Fibroblast of the conjunctiva (primary cell): Measurements from ENCODE around the gene FAM114A2.
"Not testable (repeated sequence)": the region's sequence is repeated elsewhere in the genome, so short reads cannot be mapped to it uniquely, and the experiment has no call there.

Experiments used
- DNase-seq: peaks from one replicate; pipeline ENCODE4 v3.0.0-alpha.2; 2010; ENCODE audit warnings: low read depth

FAM114A2 gene

DNA sequence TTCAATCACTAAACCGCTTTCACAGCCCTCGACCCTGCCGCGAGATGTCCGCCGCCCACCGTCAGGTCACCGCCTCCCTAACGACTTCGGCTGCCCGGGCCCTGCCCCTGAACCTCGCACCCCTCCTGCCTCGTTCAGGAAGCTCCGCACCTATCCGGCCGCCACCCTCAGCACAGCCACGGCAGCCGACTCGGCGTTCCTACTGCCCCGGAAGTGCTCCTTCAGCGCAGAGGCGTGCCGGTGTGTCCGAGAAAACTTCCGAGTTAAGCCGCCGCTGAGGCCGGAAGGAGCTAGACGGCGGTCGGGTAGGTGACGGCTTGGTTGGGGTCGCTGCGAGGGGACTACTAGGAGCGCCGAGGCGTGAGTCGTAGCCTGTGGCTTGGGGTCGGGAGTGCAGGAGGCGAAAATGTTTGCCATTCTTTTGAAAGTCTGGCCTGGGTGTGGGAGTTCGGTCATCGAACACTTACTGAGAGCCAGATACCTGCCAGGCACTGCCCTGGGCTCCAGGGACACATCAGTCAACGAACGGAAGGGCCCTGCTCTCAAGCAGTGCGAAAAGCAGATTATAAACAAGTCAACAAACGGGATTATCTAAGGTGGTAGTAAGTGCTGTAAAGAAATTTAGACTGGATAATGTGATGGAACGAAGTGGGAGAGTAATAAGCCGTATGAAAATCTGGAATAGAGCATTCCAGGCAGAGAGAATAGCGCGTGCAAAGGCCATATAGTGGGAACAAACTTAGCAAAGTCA, at the start of gene FAM114A2, which contains the start of gene MFAP3:
Gene FAM114A2 (minus strand): TSS at position 204 of the 751 bp plus-strand sequence. CDS start 3,957 bp downstream, outside the sequence.
Gene MFAP3 (plus strand): TSS at position 261 of the 751 bp plus-strand sequence. CDS start 10,756 bp downstream, outside the sequence.
- DNase-seq = peak; percentile 53

DNA sequence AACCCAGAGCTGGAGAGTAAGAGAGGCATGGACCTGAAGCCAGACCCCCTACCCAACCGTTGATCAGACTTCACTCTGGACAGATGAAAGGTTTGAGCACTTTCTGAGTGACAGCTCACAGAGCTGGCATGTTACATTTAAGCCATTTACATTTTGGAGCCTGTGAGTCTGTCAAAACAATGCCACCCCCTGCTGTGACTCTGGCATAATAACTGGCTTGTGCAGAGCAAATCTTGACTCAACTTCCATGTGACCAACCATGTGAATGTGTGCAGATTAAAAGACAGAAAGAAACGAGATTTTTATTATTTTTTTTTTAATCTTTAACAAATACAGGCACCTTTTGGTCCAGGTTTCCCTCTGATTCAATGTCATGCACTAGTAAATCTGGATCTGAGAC, 48.5 kb upstream of the FAM114A2 start:
- peak; percentile 12 for DNase-seq

DNA sequence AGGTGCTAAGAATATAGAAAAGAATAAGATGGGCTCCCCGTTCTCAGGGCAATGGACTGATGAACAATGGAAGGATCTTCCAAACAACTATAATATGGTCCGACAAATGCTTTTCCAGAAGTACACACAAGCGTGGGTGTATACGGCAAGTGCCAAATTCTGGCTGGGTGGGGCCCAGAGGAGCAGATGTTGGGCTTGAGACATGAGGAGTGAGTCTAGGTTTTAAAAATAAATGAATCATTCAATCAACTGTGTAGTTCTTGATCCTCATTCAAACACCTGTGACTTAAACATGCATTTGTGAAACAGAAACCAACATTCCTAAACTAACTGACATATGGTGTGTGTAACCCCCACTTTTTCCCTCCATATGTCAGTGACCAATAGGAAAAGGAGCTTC, 47.9 kb upstream of the FAM114A2 start:
- no peak for DNase-seq

DNA sequence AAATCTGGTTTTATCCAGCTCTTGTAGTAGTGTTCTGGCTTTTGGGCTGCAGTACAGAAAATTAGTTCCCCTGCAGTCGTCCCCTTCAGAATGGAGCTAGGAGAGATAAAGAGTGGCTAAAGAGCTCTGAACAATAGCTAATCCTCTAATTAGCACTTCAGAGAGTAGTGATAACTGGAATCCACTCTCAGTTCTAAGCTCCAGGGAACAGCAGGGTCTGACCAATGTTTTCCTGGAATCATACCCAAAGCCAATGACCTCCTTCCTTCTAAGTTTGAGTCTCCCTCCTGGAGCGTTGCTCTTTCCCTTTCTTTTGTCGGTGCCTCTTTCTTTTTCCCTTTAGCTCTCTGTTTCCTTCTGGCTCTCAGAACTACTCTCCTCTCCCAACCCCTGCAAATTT, 47.4 kb upstream of the FAM114A2 start:
- no peak for DNase-seq

DNA sequence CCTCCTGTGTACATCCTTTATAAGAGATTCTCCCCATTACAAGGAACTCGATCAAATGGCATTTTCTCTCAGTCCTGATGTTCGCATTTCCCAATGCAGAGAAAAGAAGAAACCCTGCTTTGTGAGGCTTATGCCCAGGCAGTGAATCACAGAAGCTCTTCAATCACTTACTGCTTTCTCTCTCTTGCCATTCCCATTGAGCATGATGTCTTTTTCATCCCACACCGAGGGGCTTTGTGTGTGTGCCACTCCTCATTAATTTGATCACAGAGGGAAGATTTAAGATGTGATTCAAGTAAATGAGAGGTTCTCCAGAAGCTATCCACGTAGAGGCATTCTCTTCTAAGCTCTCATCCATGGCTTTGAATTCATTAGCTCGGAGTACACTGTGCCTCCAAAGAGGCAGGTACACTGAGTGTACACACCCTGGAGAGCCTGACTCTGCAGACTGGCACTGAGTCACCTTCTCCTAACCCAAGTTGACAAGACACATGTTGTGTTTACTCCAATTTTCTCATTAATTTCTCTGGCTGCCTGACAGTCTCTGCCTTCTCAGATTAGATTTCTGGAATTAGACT, 45.4 kb upstream of the FAM114A2 start:
- no peak for DNase-seq

DNA sequence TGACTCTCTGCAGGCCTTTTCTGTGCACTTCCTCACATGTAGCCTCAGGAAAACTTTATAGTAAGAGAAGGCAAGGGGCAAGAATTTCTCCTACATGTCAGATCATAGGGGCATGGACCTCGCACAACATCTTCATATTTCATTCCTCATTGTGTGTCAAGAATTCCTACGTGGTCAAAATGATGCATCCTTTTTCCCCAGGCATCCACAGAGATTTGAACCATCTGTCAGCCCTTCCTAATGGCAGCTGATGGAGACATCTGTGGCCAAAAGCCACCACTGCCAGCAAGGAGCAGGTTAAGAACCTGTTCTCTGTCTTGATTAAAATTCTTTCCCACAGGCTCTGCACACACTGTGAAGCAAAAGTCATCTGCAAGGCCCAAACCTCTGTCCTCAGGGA, 42.5 kb upstream of the FAM114A2 start:
- no peak for DNase-seq

DNA sequence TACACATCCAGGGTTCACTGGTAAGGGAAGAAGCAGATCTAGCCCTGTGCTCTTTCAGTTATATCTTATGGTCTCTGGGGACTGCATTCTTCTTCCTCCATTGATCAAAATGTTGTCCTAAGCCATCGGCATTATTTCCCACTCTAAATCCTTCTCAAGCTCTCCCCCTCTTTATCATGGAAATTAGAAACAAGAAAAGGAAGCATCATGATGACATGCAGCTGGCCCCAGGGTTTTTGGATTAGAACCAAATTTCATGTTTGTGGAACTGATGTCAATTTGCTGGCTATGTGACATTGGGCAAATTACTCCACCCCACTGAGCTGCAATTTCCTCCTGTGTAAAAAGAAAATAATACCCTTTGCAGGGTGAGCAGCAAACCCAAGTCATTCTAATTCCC, 39.6 kb upstream of the FAM114A2 start:
- DNase-seq = no peak

DNA sequence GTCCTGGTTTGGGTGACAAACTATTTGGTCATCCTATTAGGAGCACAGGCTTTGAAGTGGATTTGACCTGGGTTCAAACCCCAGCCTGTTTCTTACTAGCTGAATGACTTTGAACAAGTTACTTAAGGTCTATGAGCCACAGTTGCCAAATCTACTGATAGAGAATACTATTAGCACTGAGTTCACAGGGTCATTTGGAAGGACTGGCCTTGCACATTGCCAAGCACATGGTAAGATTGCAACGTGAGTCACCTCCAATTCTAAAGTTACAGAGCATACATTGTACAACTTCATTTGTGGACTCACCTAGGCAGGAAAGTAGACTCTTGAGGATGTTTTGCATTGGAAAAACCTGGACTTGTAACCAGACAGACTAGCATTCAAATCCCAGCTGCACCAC, 39.0 kb upstream of the FAM114A2 start:
- no peak for DNase-seq

DNA sequence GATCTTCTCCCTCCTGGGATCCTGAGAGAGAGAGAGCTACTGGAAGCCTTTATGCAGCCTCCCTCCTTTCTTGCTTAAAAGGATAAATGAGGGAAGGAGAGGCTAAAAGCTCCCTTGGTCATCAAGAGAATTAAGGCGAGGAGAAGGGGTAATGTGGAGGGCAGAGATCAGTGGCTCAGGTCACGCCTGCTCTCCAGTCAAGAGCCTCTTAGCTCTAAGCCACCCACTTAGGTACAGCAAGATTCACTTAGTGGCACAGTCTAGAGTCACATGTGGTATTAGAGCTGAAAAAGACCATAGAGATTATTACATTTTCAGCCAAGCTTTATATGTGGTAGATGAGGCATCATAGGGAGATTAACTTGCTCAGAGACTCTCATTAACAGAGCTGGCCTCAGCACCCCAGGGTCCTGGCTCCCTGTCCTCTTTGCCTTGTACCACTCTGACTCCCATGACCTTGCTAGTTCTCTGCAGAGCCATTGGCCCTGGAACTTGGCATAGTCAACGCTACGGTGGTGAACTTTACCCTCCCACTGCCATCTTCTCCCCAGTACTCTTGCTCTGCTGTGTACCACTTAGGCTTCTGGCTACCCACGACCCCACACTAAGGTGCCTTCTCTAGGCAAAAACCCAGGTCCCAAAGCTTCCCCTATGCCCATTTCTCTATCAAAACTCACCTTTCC, 37.7 kb upstream of the FAM114A2 start:
- no peak for DNase-seq

DNA sequence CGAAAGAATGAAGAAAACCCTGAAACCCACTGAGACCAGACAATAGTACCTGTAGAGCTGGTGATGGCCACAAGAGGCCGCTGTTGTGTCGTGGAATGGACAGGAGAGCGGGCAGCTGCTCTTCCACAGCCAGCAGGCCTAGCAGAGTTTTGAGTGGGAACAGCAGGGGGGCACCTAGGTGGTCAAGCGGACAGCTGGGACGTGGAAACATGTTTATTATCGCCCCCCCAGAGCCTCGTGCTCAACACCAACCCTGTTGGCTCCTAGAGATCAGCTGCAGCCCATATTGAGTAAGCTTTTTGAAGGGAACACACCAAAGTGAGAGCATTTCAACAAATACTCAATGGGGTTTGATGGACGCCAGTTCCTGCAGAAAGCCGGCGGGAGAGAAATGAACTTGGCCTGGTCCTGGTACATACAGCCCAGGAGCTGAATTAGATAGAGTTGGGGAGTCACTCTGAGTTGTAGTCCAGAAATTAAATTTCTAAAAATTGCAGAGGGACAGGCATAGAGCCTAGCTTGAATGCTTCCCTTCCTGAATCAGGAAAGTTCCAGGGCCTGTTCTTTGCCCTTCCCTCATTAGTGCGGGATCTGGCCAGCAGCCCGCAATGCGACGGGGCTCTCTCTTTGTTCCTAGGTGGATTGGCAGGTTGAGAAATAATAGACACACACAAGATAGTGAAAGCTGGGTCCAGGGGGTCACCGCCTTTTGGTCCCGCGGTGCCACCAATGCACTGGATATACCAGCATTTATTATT, 33.9 kb upstream of the FAM114A2 start:
- DNase-seq = peak; percentile 52

DNA sequence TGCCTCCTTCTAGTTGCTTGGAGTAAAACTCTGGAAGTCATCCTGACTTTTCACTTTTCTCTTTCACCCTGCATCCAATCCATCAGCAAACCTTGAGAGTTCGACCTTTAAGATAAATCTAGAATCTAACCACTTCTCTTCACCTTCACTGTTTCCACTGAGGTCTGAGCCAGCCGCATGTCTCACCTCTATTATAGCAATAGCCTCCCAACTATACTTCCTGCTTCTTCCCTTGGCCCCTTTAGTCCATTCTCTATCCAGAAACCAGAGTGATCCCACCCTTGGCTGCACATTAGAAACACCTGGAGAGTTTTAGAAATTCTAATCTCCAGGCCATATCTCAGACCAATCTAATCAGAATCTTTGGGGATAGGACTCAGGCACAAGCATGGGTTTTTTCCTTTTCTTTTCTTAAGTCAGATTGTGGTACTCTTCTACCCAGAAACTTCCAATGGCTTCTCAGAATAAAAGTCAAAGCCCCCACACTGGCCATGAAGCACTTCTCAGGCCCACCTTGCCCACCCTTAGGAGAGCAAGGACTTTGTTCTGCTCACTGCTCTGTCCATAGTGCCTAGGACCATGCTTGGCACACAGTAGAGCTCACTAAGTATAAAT, 33.2 kb upstream of the FAM114A2 start:
- no peak for DNase-seq

DNA sequence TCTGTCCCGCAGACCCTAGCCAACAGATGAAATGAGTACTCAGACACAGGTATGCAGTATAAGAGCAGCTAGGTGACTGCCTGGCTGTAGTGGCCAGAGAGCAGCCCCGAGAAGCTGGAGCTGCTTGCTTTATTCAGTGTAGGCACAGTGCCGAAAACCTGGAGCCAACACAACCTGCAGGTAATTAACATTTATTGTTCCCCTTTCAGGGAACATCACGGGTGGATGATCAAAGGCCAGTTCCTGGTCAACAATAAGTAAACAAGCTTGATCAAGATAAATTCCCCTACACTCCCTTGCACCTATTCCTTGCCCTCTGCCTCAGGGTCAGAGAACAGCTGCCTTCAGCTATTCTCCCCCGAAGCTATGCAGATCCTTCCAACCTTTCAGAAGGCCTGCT, 31.1 kb upstream of the FAM114A2 start:
- DNase-seq = not testable (repeated sequence)

DNA sequence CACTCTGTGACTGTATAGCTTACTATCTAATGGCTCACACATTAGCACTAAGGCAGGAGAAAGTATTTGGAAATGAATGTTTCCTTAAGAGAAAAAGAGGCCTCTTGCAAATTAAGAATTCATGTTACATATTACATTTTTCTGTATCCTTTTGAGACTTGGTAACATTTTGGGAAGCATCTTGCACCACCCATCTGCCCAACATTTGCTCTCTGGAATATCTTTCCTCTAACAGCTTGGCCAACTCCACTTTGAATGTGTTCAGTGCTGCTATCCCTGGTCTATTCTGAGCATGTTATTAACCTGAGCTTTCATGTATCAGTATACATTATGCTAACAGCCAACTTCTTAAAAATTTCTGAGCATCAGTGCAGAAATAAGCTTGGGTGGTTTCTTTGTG, 27.3 kb upstream of the FAM114A2 start:
- no peak for DNase-seq

DNA sequence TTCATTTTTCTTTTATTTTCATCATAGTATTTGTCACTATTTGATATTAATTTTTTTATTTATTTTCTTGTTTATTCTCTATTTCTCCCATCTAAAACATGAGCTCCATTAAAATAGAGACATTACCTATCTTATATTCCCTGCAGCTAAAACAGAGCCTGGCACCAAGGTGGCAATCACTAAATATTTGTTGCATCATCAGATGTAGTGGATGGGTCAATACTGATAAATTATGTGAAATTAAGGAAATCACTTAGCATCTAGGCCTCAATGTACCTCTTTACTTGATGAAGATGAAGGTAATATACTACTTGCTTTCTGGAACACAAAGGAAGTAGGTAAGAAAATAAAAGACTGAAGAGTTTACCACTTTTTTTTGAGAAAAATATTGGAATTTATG, 24.7 kb upstream of the FAM114A2 start:
- no peak for DNase-seq

DNA sequence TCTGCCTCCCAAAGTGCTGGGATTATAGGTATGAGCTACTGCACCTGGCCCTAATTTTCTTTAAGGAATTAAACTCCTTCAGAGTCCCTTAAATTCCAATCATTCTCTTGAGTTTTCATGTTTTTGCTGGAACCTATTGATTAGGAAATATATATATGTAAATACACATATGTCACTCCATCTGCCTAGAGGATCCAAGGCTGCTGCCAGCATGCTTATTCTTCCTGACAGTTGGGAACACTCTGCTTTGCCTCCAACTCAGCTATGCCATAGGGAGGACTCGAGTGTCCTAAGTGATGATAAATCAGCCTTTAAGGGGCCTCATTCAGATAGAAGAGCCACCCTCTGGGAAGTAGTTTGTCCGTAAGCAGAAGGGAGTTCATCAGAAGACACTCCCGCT, 21.9 kb upstream of the FAM114A2 start:
- DNase-seq = no peak

DNA sequence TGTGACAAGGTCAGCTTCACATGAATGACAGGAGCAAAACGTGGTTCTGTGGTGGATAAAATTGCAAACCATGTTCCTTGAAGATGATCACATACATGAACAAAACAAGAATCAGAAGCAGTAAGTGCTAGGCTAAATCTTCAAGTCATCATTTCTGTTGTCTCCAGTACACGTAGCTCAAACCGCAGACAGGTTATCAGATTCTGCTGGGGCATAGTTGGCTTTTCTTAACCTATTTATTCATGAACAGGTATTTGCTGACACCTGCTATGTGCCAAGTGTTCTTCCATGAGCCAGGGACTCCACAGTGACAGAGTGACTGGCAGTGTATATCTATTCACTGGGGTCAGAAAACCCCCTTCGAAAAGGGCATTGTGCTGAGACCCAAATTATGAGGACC, 20.9 kb upstream of the FAM114A2 start:
- no peak for DNase-seq

DNA sequence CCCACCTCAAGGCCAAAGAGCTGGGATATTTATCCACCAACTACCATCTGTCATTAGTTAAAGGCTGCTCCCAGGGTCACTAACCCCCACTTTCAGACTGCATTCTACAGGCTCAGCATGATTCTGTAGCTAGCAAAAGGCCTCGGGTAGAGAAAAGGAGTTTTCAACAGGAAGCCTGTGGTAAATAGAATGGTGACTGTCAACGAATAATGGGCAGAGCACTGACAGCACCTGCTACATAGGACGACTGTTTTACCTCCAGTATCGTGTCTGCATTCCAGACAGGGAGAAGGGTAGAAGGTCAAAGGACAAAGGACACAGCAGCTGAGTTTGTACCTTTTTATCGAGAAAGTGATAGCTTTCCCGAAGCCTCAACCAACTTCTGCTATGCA, 20.3 kb upstream of the FAM114A2 start:
- DNase-seq = no peak

DNA sequence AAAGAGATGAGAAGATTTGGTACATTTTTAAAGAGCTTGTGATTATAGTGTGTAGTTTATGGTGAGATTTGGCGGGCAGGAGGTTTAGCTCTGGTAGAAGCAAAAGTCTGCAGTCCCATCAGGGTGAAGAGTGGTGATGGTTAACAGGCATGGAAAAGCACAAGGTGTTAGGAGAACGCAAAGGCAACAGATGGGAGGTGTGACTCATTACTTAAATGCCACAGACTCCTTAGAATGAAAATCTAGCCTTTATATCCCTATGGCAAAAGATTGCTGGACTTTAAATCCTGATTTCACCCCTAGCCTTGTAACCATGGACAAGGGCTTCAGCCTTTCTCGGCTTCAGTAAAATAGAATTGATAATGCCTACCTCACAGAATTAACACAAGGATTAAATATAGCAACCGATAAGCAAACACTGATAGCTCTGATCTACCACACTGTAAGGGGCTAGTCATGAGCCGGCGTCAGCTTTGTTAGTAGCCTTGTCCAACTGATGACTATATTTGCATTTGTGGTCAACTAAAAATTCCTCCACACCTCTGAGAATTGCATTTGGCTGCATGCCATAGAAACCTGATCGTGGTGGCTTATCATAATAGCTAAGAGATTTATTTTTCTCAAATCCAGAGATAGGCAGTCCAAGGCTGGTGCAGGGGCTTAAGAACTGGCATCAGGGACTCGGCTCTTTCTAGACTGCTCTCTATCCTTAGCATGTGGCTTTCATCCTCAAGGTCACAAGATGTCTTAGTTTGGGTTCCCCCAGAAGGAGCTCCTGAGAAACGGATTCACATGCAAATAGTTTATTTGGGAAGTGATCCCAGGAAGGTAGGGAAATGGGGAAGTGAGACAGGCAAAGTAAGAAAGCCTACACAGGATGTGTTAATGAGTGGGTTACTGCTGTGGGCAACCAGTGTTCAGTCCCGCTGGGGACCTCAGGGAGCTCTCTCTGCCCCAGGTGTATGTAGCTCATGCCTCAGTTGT, 19.6 kb upstream of the FAM114A2 start:
- DNase-seq = no peak

DNA sequence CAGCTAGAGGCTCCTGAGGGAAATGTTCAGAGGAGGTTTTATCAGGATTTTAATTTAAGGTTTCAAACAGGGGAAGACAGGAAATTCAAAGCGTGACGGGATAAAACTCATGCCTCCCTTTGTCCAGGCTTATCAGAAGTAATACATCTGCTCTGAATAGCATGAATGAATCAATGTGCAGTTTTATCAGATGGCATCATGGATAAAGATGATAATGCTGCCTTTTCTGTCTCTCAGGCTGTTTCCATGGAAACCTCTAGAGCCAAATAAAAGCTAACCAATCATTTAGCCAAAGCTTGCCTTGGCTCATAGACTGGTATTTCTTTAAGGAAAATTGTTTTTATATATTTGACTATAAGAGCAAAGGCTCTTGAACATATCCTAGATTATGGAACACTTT, 16.5 kb upstream of the FAM114A2 start:
- no peak for DNase-seq

DNA sequence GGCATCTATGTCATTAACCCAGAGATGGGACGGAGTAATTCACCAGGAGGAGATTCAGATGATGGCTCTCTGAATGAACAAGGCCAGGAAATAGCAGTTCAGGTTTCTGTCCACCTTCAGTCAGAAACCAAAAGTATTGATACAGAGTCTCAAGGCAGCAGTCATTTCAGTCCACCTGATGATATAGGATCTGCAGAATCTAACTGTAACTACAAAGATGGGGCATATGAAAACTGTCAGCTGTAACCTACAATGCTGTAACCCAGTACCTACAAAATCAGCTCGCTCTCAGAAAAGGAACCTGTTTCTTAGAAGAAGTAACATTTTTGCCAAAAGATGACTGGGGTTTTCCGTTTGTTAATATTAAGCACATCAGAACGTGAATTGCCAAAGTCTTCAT, 14.8 kb upstream of the FAM114A2 start:
- DNase-seq = no peak

DNA sequence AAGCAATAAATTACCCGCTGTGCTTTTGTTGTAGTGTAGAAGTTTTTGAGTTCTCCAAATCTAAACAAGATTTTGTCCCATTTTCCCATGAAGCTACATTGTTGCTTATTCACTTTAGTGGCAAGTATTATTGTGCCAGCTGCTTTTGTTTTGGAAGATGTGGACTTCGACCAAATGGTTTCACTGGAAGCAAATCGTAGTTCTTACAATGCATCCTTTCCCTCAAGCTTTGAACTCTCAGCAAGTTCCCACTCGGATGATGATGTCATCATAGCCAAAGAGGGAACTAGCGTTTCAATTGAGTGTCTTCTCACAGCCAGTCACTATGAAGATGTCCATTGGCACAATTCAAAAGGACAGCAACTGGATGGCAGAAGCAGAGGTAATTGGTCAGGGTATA, 10.9 kb upstream of the FAM114A2 start:
- no peak for DNase-seq
